ENCODE results near the gene RNU1-2.
"Not testable (repeated sequence)": the region's sequence is repeated elsewhere in the genome, so short reads cannot be mapped to it uniquely, and the experiment has no call there.

Gene RNU1-2

GRCh38 chr1:16913181-16913832 lies 17.5 kb downstream of the RNU1-2 start:
- H3K4me3 ChIP-seq (ENCODE audit: low read depth, low read length): peak overlapping the region; percentile 66
- H3K27ac ChIP-seq (ENCODE audit: low read depth, low read length): no peak overlapping the region
- H3K4me1 ChIP-seq (ENCODE audit: control insufficient read depth, insufficient read depth, low read length): peaks cover 3% of the 10 kb centered on the region; the same call in 1 of the 2 replicates
- no peaks in the 10 kb centered on the region for H3K36me3 ChIP-seq (ENCODE audit: control insufficient read depth, insufficient read depth, low read length)
- H3K9ac ChIP-seq (ENCODE audit: low read depth, low read length): peak overlapping the region; percentile 18; the same call in 1 of the 2 replicates
- H3K27me3 ChIP-seq (ENCODE audit: control insufficient read depth, insufficient read depth, low read length): no peaks in the 10 kb centered on the region
- H3K9me3 ChIP-seq (ENCODE audit: control insufficient read depth, insufficient read depth, low read length): no peaks in the 10 kb centered on the region

- peaks cover 3% of the 10 kb centered on the region; the same call in 1 of the 2 replicates for H3K4me1 ChIP-seq (ENCODE audit: control insufficient read depth, insufficient read depth, low read length)
- peak overlapping the region; percentile 69 for H3K9ac ChIP-seq (ENCODE audit: low read depth, low read length)
- H3K36me3 ChIP-seq (ENCODE audit: control insufficient read depth, insufficient read depth, low read length): no peaks in the 10 kb centered on the region
- H3K4me3 ChIP-seq (ENCODE audit: low read depth, low read length): peak overlapping the region; percentile 75
- no peaks in the 10 kb centered on the region for H3K9me3 ChIP-seq (ENCODE audit: control insufficient read depth, insufficient read depth, low read length)
- peak overlapping the region; percentile 60 for H3K27ac ChIP-seq (ENCODE audit: low read depth, low read length)
- H3K27me3 ChIP-seq (ENCODE audit: control insufficient read depth, insufficient read depth, low read length): no peaks in the 10 kb centered on the region
Observed at GRCh38 chr1:16913833-16914662, 18.3 kb downstream of the RNU1-2 start.

GRCh38 chr1:16914928-16915626 lies 19.3 kb downstream of the RNU1-2 start:
- not testable (repeated sequence) for H3K4me1 ChIP-seq (ENCODE audit: control insufficient read depth, insufficient read depth, low read length); H3K27me3 ChIP-seq (ENCODE audit: control insufficient read depth, insufficient read depth, low read length); H3K27ac ChIP-seq (ENCODE audit: low read depth, low read length); H3K9me3 ChIP-seq (ENCODE audit: control insufficient read depth, insufficient read depth, low read length); H3K9ac ChIP-seq (ENCODE audit: low read depth, low read length); H3K36me3 ChIP-seq (ENCODE audit: control insufficient read depth, insufficient read depth, low read length)
- H3K4me3 ChIP-seq (ENCODE audit: low read depth, low read length): peak overlapping the region; percentile 75; the same call in 1 of the 2 replicates

GRCh38 chr1:16915627-16915973 lies 19.8 kb downstream of the RNU1-2 start:
- Histone ChIP-seq H3K4me1 (ENCODE audit: control insufficient read depth, insufficient read depth, low read length) (peaks cover 3% of the 10 kb centered on the region; the same call in 1 of the 2 replicates), H3K36me3 (ENCODE audit: control insufficient read depth, insufficient read depth, low read length) (no peaks in the 10 kb centered on the region), H3K27ac (ENCODE audit: low read depth, low read length) (no peak overlapping the region), H3K9ac (ENCODE audit: low read depth, low read length) (no peak overlapping the region), H3K4me3 (ENCODE audit: low read depth, low read length) (no peak overlapping the region), H3K27me3 (ENCODE audit: control insufficient read depth, insufficient read depth, low read length) (no peaks in the 10 kb centered on the region), H3K9me3 (ENCODE audit: control insufficient read depth, insufficient read depth, low read length) (no peaks in the 10 kb centered on the region)

GRCh38 chr1:16916036-16916880 lies 20.5 kb downstream of the RNU1-2 start:
- not testable (repeated sequence) for H3K27me3 ChIP-seq (ENCODE audit: control insufficient read depth, insufficient read depth, low read length); H3K27ac ChIP-seq (ENCODE audit: low read depth, low read length); H3K9ac ChIP-seq (ENCODE audit: low read depth, low read length); H3K4me3 ChIP-seq (ENCODE audit: low read depth, low read length); H3K36me3 ChIP-seq (ENCODE audit: control insufficient read depth, insufficient read depth, low read length); H3K4me1 ChIP-seq (ENCODE audit: control insufficient read depth, insufficient read depth, low read length); H3K9me3 ChIP-seq (ENCODE audit: control insufficient read depth, insufficient read depth, low read length)

GRCh38 chr1:16918371-16918770 lies 22.6 kb downstream of the RNU1-2 start:
- no peak overlapping the region for H3K27ac ChIP-seq (ENCODE audit: low read depth, low read length)
- no peaks in the 10 kb centered on the region for H3K36me3 ChIP-seq (ENCODE audit: control insufficient read depth, insufficient read depth, low read length)
- peaks cover 10% of the 10 kb centered on the region for H3K4me1 ChIP-seq (ENCODE audit: control insufficient read depth, insufficient read depth, low read length)
- H3K9me3 ChIP-seq (ENCODE audit: control insufficient read depth, insufficient read depth, low read length): no peaks in the 10 kb centered on the region
- no peak overlapping the region for H3K4me3 ChIP-seq (ENCODE audit: low read depth, low read length)
- H3K27me3 ChIP-seq (ENCODE audit: control insufficient read depth, insufficient read depth, low read length): no peaks in the 10 kb centered on the region
- no peak overlapping the region for H3K9ac ChIP-seq (ENCODE audit: low read depth, low read length)

GRCh38 chr1:16918936-16919665 lies 23.3 kb downstream of the RNU1-2 start:
- H3K36me3 ChIP-seq (ENCODE audit: control insufficient read depth, insufficient read depth, low read length); H3K27ac ChIP-seq (ENCODE audit: low read depth, low read length); H3K9ac ChIP-seq (ENCODE audit: low read depth, low read length); H3K9me3 ChIP-seq (ENCODE audit: control insufficient read depth, insufficient read depth, low read length); H3K4me1 ChIP-seq (ENCODE audit: control insufficient read depth, insufficient read depth, low read length); H3K27me3 ChIP-seq (ENCODE audit: control insufficient read depth, insufficient read depth, low read length); H3K4me3 ChIP-seq (ENCODE audit: low read depth, low read length): not testable (repeated sequence)

- Histone ChIP-seq H3K27ac (ENCODE audit: low read depth, low read length) (no peak overlapping the region), H3K4me3 (ENCODE audit: low read depth, low read length) (0 out of 2 replicates have a peak overlapping the region, but pooled peaks have one; percentile 1), H3K36me3 (ENCODE audit: control insufficient read depth, insufficient read depth, low read length) (peaks cover 11% of the 10 kb centered on the region), H3K9me3 (ENCODE audit: control insufficient read depth, insufficient read depth, low read length) (no peaks in the 10 kb centered on the region), H3K4me1 (ENCODE audit: control insufficient read depth, insufficient read depth, low read length) (peaks cover 8% of the 10 kb centered on the region), H3K27me3 (ENCODE audit: control insufficient read depth, insufficient read depth, low read length) (no peaks in the 10 kb centered on the region), H3K9ac (ENCODE audit: low read depth, low read length) (no peak overlapping the region)
Observed at GRCh38 chr1:16920951-16921350, 25.2 kb downstream of the RNU1-2 start.

- Histone ChIP-seq H3K27me3 (ENCODE audit: control insufficient read depth, insufficient read depth, low read length) (no peaks in the 10 kb centered on the region), H3K4me1 (ENCODE audit: control insufficient read depth, insufficient read depth, low read length) (peaks cover 14% of the 10 kb centered on the region), H3K27ac (ENCODE audit: low read depth, low read length) (peak within 1 kb of the TSS; percentile 65), H3K9me3 (ENCODE audit: control insufficient read depth, insufficient read depth, low read length) (no peaks in the 10 kb centered on the region), H3K4me3 (ENCODE audit: low read depth, low read length) (peak within 1 kb of the TSS; percentile 64), H3K9ac (ENCODE audit: low read depth, low read length) (peak within 1 kb of the TSS; percentile 7; the same call in 1 of the 2 replicates), H3K36me3 (ENCODE audit: control insufficient read depth, insufficient read depth, low read length) (peaks cover 11% of the 10 kb centered on the region)
Observed at GRCh38 chr1:16921391-16922185, 25.8 kb downstream of the RNU1-2 start, which contains the start of gene CROCC. CROCC (plus strand) TSS chr1:16921931; CDS start chr1:16922019, 88 bp downstream.
